Hepatocyte (in vitro differentiated cells): ENCODE data around the gene RNF149.
"Not testable (repeated sequence)": the region's sequence is repeated elsewhere in the genome, so short reads cannot be mapped to it uniquely, and the experiment has no call there.

Experiments
- EZH2 ChIP-seq: fragments of 200-600 bp; sonication (generic); IDR thresholded peaks from 2 replicates; pipeline ENCODE4 v1.6.1; 2016; ENCODE audit warnings: antibody characterized with exemption, mild to moderate bottlenecking, borderline replicate concordance
- EZH2phosphoT487 ChIP-seq: fragments of 200-600 bp; sonication (generic); IDR thresholded peaks from one replicate; pipeline ENCODE4 v1.6.1; 2018; ENCODE audit warnings: antibody characterized with exemption, mild to moderate bottlenecking, low read depth, moderate library complexity; ENCODE audit not compliant: unreplicated experiment, severe bottlenecking
- TF ChIP-seq, protein P1 (sequence below): fragments of 200-600 bp; sonication (generic); IDR thresholded peaks from 2 replicates; pipeline ENCODE4 v1.5.1; 2016; ENCODE audit warnings: antibody characterized with exemption, mild to moderate bottlenecking; ENCODE audit not compliant: poor library complexity

DNA sequence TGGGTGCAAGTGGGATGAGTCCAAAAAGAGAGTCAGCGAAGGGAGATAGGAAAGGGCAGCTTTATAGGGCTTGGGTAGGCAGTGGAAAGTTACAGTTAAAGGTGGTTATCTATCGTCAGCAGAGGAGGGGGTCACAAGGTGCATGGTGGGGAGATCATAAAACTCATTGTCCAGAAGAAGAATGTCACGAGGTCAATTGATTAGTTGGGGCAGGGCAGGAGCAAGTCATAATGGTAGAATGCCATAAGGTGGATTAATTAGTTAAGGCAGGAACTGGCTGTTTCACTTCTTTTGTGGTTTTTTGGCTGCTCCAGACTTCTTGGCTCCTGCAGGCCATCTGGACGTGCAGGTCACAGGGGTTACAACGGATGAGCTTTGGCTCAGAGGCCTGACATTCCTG lies 59.7 kb downstream of the RNF149 start:
- TF ChIP-seq, protein P1, sequence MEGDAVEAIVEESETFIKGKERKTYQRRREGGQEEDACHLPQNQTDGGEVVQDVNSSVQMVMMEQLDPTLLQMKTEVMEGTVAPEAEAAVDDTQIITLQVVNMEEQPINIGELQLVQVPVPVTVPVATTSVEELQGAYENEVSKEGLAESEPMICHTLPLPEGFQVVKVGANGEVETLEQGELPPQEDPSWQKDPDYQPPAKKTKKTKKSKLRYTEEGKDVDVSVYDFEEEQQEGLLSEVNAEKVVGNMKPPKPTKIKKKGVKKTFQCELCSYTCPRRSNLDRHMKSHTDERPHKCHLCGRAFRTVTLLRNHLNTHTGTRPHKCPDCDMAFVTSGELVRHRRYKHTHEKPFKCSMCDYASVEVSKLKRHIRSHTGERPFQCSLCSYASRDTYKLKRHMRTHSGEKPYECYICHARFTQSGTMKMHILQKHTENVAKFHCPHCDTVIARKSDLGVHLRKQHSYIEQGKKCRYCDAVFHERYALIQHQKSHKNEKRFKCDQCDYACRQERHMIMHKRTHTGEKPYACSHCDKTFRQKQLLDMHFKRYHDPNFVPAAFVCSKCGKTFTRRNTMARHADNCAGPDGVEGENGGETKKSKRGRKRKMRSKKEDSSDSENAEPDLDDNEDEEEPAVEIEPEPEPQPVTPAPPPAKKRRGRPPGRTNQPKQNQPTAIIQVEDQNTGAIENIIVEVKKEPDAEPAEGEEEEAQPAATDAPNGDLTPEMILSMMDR = not testable (repeated sequence)
- not testable (repeated sequence) for TF ChIP-seq EZH2, EZH2phosphoT487
